HUES48 (cell line): Measurements from ENCODE around the gene RECK.

Source experiments
- H3K27ac ChIP-seq: one replicate; pipeline ENCODE4 v1.7.0; 2013; ENCODE audit warnings: low read depth, low read length, inconsistent platforms
- H3K27me3 ChIP-seq: 2 replicates; pipeline ENCODE4 v1.6.1; 2013; ENCODE audit warnings: mild to moderate bottlenecking, low read length; ENCODE audit not compliant: control insufficient read depth, insufficient read depth
- H3K36me3 ChIP-seq: 2 replicates; pipeline ENCODE4 v1.6.1; 2013; ENCODE audit warnings: low read length; ENCODE audit not compliant: control insufficient read depth, insufficient read depth
- H3K4me1 ChIP-seq: 2 replicates; pipeline ENCODE4 v1.6.1; 2013; ENCODE audit warnings: mild to moderate bottlenecking, low read length; ENCODE audit not compliant: control insufficient read depth, insufficient read depth
- H3K4me3 ChIP-seq: 2 replicates; pipeline ENCODE4 v1.5.1; 2013; ENCODE audit warnings: mild to moderate bottlenecking, low read depth, low read length
- H3K9ac ChIP-seq: 2 replicates; pipeline ENCODE4 v1.6.1; 2013; ENCODE audit warnings: mild to moderate bottlenecking, low read depth, low read length, moderate library complexity
- H3K9me3 ChIP-seq: 2 replicates; pipeline ENCODE4 v1.6.1; 2013; ENCODE audit warnings: low read length; ENCODE audit not compliant: control insufficient read depth, insufficient read depth

RECK gene

DNA sequence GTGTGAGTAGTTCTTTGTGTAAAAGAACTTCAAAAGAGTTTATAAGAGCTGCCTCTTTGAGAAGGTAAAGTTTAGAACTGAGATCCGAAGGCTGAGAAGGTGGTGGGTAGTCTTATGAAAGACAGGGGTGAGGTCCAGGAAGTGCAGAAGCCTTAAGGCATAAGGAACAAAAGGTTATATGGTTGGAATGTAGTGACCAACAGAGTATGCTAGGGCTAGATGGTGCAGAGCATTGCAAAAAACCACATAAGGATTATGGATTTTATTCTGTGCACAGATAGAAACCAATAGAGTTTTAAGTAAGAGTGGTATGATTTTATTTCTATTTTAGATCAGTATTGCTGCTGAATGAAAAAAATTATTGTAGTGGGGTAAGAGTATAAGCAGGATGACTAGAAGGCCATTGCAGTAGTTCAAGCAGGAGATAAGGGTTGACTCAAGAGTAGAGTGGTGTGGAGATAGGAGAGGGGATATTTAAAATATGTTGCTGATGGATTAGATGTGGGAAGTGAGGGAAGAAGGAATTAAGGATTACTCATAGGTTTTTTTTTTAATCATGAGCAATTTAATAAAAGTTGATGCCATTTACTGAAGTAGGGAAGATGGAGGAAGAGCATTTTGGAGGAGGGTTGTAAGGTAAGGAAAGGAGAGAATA is 3.7 kb downstream of the RECK start:
- Histone ChIP-seq H3K4me3 (no peak overlapping the region), H3K9me3 (no peaks in the 10 kb centered on the region), H3K4me1 (peaks cover 14% of the 10 kb centered on the region; the same call in 1 of the 2 replicates), H3K9ac (no peak overlapping the region), H3K27ac (no peak overlapping the region), H3K27me3 (no peaks in the 10 kb centered on the region), H3K36me3 (no peaks in the 10 kb centered on the region)

DNA sequence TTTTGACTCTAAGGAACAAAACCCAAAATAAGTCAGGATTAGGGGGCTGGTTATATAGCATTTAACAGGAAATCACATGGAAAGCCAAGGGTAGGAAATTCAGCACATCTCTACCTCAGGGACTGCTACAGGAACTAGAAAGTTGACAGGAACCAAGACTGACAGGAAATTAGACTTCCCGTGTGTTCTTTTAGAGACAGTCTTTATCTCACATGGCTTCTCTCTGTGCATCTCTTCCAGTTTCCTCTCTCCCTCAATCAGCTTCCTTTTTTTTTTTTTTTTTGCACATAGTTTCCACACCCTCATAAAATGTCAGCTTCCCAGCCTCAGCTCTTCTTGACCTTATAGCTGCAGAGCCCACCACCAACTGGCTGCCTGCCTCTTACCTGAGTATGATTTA is 4.8 kb downstream of the RECK start:
- Histone ChIP-seq H3K9me3 (no peaks in the 10 kb centered on the region), H3K36me3 (no peaks in the 10 kb centered on the region), H3K27ac (no peak overlapping the region), H3K9ac (no peak overlapping the region), H3K27me3 (no peaks in the 10 kb centered on the region), H3K4me1 (peaks cover 21% of the 10 kb centered on the region), H3K4me3 (no peak overlapping the region)

DNA sequence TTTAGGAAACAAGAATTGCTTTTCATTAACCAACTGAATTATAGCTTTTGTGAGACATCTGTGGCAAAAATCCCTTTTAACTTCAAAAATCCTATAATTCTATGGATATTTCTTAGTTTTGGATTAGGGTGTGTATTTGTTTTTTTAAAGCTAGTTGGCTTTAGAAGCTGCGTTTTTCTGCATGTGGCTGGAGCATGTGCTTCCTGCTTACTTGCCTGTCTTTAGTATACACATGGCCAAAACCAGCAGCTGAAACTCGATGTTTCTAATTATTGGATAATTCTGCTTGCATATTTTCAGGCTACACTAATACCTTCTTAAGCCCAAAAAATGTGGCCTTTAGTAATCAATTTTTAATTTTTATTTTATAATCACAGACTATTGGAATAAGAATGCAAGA is 8.9 kb downstream of the RECK start:
- Histone ChIP-seq H3K4me1 (peaks cover 34% of the 10 kb centered on the region), H3K27ac (no peak overlapping the region), H3K9me3 (no peaks in the 10 kb centered on the region), H3K4me3 (no peak overlapping the region), H3K9ac (no peak overlapping the region), H3K36me3 (no peaks in the 10 kb centered on the region), H3K27me3 (no peaks in the 10 kb centered on the region)

DNA sequence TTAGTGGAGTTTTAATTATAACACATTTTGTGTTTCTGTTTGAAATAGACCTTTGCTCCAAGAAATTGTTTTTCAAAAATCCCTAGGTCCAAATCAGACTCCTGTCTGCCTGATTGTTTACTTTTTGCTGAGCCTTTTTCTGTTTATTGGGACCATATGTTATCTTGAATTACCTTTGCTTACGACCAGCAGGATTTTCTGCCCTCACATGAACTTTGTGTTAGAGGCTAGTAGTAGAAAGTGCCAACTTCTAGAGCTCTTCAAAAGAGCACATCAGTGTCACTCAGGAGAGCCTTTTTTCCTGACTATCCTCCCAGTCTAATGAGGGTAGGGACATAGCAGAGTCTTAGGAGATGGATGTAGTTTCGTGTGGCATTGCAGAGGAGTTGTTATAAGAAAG is 10.2 kb downstream of the RECK start:
- Histone ChIP-seq H3K27me3 (no peaks in the 10 kb centered on the region), H3K36me3 (no peaks in the 10 kb centered on the region; the same call in 1 of the 2 replicates), H3K4me3 (no peak overlapping the region), H3K4me1 (peaks cover 29% of the 10 kb centered on the region), H3K27ac (no peak overlapping the region), H3K9me3 (no peaks in the 10 kb centered on the region), H3K9ac (no peak overlapping the region)

DNA sequence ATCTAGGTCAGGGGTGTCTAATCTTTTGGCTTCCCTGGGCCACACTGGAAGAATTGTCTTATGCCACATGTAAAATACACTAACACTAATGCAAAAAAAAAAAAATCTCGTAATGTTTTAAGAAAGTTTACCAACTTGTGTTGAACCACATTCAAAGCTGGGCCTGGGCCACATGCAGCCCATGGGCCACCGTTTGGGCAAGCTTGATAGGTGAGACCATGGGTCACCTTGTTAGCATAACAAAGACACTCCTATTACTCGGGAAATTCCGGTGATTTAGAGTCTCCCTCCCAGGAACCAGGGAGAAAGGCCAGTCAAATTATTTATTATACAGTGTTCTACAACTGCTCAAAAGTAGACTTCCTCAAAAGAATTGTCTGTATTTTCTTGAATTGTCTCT is 12.7 kb downstream of the RECK start:
- no peaks in the 10 kb centered on the region for H3K9me3 ChIP-seq
- no peak overlapping the region for H3K27ac ChIP-seq
- no peaks in the 10 kb centered on the region for H3K27me3 ChIP-seq
- no peak overlapping the region for H3K4me3 ChIP-seq
- peaks cover 4% of the 10 kb centered on the region; the same call in 1 of the 2 replicates for H3K36me3 ChIP-seq
- H3K9ac ChIP-seq: no peak overlapping the region
- H3K4me1 ChIP-seq: peaks cover 27% of the 10 kb centered on the region

DNA sequence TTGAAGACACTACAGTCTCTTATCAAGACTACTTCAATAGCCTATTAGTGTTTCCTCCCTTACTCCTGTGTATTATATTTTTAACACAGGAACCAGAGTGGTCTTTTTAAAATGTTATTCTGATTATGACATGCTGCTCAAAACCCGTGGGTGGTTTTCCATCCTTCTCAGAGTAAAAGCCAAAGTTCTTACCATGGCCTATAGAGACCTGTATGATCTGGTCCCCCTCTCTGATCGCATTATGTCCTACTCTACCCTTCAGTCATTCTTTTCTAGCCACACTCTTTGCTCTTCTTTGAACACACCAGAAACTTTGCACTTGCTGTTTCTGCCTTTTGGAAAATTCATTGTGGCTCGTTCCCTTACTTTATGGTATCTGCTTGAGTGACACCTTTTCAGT is 13.8 kb downstream of the RECK start:
- H3K4me3 ChIP-seq: no peak overlapping the region
- H3K36me3 ChIP-seq: peaks cover 4% of the 10 kb centered on the region; the same call in 1 of the 2 replicates
- no peak overlapping the region for H3K27ac ChIP-seq
- H3K4me1 ChIP-seq: peaks cover 20% of the 10 kb centered on the region
- no peaks in the 10 kb centered on the region for H3K9me3 ChIP-seq
- no peaks in the 10 kb centered on the region for H3K27me3 ChIP-seq
- H3K9ac ChIP-seq: no peak overlapping the region

DNA sequence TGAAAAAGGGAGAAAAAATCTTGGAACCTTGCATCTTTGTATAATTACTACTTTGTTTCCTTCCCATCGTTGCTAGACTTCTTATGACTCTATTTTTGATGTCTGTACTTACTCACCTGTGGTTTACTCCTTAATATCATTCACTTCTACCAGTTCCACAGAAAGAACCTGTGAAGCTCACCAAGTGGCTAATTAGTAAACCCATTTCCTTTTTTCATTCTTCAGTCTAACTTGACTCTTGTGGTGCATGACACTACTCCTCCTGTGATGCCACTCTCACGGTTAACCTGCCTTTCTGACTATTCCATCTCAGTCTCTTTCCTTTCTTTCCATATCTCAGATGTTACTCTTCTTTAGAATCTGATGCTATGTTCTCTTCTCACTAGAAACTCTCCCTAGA is 14.6 kb downstream of the RECK start:
- H3K4me1 ChIP-seq: peaks cover 15% of the 10 kb centered on the region
- H3K4me3 ChIP-seq: no peak overlapping the region
- H3K27me3 ChIP-seq: no peaks in the 10 kb centered on the region
- H3K9me3 ChIP-seq: no peaks in the 10 kb centered on the region
- H3K27ac ChIP-seq: no peak overlapping the region
- no peak overlapping the region for H3K9ac ChIP-seq
- H3K36me3 ChIP-seq: peaks cover 4% of the 10 kb centered on the region; the same call in 1 of the 2 replicates

DNA sequence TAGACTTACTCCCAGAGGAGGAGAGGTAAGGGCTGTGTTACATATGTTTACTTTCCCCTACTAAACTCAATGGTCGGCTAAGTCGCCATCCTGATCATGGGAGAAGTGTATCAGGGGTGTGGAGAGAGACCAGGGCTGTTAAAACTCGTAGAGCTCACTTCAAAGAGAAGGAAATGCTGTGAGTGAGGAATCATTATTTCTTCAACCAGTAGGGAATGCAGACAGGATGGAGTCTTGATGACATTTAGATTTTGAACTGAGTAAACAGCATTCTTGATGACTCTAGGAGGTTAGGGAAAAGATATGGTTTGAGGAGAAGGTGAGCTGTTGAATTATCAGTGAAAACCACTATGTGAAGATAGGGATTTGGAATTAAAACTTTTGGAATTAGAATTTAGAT is 17.3 kb downstream of the RECK start:
- H3K36me3 ChIP-seq: peaks cover 4% of the 10 kb centered on the region; the same call in 1 of the 2 replicates

DNA sequence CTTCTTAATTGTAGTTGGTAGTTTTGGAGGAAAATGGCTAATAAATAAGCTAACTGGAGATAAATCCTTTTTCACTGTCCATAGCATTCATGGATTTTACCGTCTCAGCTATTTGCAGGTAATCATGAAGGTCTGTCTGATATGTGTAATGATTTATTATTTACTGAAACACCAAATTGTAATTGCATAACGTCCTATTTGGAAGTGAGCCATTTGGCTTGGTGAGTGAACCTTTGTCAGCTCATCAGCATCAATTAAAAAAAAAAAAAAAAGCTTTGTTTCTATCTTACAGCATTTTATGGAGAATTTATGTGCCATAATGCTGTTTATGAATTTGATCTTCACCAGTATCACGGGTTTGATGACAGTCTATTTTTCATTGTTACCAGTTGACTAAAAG is 20.2 kb downstream of the RECK start:
- peaks cover 11% of the 10 kb centered on the region; the same call in 1 of the 2 replicates for H3K36me3 ChIP-seq
- H3K4me1 ChIP-seq: no peaks in the 10 kb centered on the region
- H3K9me3 ChIP-seq: no peaks in the 10 kb centered on the region
- H3K27ac ChIP-seq: no peak overlapping the region
- H3K9ac ChIP-seq: no peak overlapping the region
- no peaks in the 10 kb centered on the region for H3K27me3 ChIP-seq
- no peak overlapping the region for H3K4me3 ChIP-seq

More for the DNA sequence above, 17.3 kb downstream of the RECK start:
- H3K27me3 ChIP-seq: no peaks in the 10 kb centered on the region
- H3K4me3 ChIP-seq: no peak overlapping the region
- no peak overlapping the region for H3K9ac ChIP-seq
- no peak overlapping the region for H3K27ac ChIP-seq
- H3K4me1 ChIP-seq: peaks cover 10% of the 10 kb centered on the region
- no peaks in the 10 kb centered on the region for H3K9me3 ChIP-seq

DNA sequence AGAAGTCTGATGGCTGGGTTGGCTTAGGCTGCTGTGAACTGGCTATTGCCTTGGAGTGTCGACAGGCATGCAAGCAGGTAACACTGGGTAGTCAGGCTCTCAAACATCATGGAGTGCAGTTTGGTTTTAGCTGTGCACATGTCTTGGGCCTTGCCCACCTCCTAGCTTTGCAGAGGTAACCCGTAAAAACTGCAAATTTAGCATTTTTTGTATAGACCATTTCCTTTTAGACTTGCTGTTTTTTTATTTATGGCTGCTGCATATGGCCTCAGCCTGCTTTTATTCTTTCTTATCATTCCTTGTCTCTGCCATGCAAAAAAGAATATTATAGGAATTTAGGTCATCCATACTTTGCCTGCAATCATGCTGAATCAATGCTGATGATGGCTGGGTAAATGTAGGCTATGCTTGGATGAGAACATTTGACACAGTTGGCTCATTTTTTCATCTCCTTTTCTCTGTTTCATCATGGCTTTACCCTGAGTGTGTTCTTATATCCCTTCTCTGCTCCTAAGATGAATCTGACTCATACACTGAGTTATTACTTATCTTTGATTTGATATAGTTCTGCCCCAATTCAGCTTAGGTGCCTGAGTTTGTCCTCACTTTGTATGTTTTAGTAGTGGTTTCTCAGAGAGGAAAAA is 27.2 kb downstream of the RECK start:
- Histone ChIP-seq H3K4me3 (no peak overlapping the region), H3K27ac (no peak overlapping the region), H3K36me3 (peaks cover 50% of the 10 kb centered on the region), H3K27me3 (no peaks in the 10 kb centered on the region), H3K9ac (no peak overlapping the region), H3K4me1 (no peaks in the 10 kb centered on the region), H3K9me3 (no peaks in the 10 kb centered on the region)

DNA sequence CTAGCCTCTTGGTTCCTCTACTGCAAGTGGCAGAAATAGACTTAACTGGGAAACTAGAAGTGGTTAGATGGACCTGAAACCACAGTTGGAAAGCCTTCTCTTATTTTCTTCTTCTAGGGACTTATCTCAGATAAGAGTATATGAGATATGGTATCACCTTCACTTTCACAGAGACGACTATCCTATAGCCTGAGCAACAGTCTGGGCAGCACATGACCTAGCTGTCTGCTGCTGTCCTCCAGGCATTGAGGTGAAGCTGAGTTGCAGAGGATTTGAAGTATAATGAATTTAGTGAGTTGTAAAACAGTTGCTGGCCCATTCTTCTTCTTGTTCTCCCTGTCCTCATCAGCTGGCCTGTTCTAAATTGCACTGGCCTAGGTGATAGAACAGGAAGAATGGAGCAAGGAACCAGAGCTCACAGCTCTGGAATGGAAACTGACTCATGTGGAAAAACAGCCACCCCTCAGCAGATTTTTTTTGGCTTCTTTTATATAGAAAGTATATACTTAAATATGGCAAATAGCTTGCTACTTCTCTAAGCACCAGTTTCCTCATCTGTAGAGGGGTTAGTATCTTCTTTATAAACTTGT is 27.8 kb downstream of the RECK start:
- H3K36me3 ChIP-seq: peaks cover 50% of the 10 kb centered on the region
- H3K27ac ChIP-seq: no peak overlapping the region
- H3K9ac ChIP-seq: no peak overlapping the region
- H3K4me3 ChIP-seq: no peak overlapping the region
- H3K27me3 ChIP-seq: no peaks in the 10 kb centered on the region
- no peaks in the 10 kb centered on the region for H3K4me1 ChIP-seq
- H3K9me3 ChIP-seq: no peaks in the 10 kb centered on the region
